AG10803 (cell line): ENCODE data around the gene MYO18B.

ENCODE experiments used
- DNase-seq: peaks from one replicate; pipeline ENCODE4 v3.0.0; 2010; ENCODE audit warnings: low read depth
- H3K4me3 ChIP-seq: 2 replicates; pipeline ENCODE4 v1.5.1; 2011; ENCODE audit warnings: mild to moderate bottlenecking, low read length, control low read depth
- TF ChIP-seq, protein P1 (sequence below): conservative IDR thresholded peaks from 2 replicates; pipeline ENCODE4 v1.5.1; 2011; ENCODE audit warnings: mild to moderate bottlenecking, low read length, control low read depth, inconsistent platforms

Gene MYO18B

DNA sequence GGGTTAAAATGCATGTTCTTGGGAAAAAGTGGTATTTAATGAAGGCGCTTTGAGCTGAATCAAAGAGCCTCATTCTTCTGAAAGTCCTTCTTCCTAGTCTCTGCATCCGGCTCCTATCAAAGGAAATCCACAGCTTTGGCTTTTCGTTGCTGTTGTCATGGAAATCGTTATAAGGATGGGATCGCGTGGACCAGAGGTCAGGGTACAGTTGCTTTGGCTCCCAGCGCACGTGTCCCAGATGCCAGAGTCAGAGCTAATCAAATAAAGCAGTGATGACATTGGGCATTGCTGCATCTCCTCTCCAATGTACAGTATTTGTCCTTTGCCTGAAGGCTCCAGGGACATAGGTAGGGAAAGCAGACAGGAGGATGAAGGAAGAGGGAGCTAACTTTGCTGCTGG lies 181.9 kb downstream of the MYO18B start:
- DNase-seq = no peak
- H3K4me3 ChIP-seq = no peak overlapping the region
- TF ChIP-seq, protein P1, sequence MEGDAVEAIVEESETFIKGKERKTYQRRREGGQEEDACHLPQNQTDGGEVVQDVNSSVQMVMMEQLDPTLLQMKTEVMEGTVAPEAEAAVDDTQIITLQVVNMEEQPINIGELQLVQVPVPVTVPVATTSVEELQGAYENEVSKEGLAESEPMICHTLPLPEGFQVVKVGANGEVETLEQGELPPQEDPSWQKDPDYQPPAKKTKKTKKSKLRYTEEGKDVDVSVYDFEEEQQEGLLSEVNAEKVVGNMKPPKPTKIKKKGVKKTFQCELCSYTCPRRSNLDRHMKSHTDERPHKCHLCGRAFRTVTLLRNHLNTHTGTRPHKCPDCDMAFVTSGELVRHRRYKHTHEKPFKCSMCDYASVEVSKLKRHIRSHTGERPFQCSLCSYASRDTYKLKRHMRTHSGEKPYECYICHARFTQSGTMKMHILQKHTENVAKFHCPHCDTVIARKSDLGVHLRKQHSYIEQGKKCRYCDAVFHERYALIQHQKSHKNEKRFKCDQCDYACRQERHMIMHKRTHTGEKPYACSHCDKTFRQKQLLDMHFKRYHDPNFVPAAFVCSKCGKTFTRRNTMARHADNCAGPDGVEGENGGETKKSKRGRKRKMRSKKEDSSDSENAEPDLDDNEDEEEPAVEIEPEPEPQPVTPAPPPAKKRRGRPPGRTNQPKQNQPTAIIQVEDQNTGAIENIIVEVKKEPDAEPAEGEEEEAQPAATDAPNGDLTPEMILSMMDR = no peak

DNA sequence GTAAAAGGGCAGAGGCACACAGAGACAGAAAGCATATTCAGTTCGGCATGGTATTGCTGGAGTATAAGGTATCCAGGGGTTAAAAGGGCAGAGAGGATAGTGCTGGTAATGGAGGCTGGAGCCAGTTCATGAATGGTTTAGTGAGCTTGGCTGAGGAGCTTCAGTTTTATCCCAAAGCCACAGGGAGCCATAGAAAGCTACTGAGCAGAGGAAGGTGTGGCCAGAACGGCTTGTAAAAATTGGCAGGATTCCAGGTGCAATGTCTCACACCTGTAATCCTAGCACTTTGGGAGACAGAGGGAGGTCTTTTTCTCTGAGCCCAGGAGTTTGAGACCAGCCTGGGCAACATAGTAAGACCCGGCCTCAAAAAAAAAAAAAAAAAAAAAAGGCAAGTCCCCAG lies 186.1 kb downstream of the MYO18B start:
- H3K4me3 ChIP-seq = no peak overlapping the region
- TF ChIP-seq, protein P1 = no peak
- no peak for DNase-seq

DNA sequence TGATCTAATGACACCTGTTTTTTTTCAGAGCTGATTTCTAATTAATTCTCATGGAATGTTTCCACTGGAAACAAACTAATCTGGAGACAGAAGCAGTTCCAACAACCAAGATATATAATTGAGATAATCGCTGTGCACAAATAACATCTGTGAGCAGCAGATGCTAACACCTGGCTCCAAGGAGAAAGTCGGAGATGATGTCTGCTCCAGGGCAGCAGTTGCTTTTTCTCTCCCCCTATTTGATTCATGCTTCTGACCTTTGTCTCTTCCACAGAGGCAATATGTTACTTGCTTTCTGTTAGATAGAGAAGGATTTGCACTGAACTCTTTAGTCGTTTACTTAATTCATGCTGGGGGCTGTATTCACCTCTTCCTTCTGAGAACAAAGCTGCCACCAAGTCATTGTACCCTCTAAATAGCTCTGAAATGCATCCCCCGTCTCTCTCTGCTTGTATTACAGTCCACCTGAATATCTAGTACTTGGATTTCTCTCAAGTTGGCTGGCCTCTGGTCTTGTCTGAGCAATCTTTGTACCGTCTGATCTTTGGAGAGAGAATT lies 187.4 kb downstream of the MYO18B start:
- no peak for DNase-seq
- TF ChIP-seq, protein P1 = no peak
- H3K4me3 ChIP-seq = no peak overlapping the region

DNA sequence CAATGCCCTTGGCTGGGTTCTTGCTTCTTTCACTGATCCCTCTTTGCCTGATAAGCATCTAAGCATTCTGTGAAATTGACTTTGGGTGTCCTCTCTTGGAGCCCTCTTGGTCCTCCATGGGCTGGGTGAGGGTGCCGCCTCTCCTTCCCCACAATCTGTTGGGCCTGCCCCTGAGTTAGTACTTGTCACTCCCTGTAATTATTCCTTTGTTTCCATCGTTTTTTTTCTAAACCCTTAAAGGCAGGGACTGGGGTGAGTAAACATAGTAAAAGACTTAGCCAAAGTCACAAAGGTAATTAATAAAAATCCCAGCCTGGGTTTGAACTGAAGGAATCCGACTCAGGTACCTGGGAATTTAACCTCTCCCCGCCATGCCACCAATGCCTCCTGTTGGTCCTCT lies 188.1 kb downstream of the MYO18B start:
- TF ChIP-seq, protein P1 = no peak
- DNase-seq = no peak
- no peak overlapping the region for H3K4me3 ChIP-seq

DNA sequence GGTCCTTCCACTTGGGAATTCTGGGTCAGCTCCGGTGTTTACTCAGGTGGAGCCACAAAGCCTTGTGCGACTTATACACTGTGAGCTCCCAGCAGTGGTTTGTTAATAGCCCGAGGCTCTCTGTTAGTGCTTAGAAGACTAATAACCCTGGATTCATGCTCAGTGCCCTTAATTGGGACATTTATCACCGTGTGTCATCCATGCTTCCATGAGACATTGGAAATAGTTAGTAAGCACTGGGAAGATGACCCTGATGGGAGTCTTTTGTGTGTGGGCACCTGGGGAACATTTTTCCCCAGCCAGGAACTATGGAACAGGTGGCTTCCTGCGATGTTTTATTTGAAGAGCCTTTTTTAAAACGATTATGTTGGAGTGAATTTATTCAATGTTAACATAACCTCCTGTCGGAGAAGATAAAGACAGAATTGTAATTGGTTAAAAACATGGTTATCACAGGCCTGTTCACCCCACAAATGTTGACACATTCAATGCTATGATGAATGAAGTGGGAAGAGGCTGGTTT lies 188.9 kb downstream of the MYO18B start:
- TF ChIP-seq, protein P1 = no peak
- H3K4me3 ChIP-seq = no peak overlapping the region
- DNase-seq = no peak

DNA sequence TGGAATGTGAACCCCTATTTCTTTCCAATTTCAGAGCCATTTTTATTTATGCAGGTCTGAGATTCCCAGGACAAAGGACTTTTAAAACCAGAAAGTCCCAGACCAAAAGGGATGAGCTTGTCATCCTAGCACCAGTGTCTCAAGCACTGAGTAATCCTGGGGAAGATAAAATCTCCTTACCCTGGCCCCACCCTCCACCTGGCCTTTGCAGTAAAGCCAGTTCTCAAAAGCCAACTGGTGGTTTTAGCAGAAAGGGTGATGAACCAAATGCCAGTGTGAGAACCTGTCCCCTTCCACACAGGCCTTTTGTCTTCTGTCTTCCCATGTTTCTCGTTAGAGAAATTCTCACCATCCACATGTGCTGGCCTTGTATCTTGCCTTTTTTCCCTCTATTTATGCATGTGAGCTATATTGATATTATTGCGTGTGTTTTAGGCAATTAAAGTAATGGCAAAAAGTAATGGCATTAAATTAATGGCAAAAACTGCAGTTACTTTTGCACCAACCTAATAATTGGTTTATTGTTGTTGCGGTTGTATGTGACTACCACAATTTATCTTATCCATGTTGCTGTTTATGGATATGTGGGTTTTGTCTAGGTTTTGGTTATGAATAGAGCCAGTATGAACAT lies 191.3 kb downstream of the MYO18B start:
- H3K4me3 ChIP-seq = no peak overlapping the region
- DNase-seq = no peak
- TF ChIP-seq, protein P1 = no peak
